Epithelial cell of esophagus (primary cell): ENCODE results near the gene ZMYM4.

Experiments used
- DNase-seq: peaks from one replicate; pipeline ENCODE4 v3.0.0; 2010; ENCODE audit warnings: low read depth
- H3K4me3 ChIP-seq: 2 replicates; pipeline ENCODE4 v1.5.1; 2011; ENCODE audit warnings: mild to moderate bottlenecking, low read length, control low read depth
- TF ChIP-seq, protein P1 (sequence below): IDR thresholded peaks from 2 replicates; pipeline ENCODE4 v1.5.1; 2011; ENCODE audit warnings: low read depth, mild to moderate bottlenecking, low read length, control low read depth, inconsistent platforms; ENCODE audit not compliant: insufficient read depth; ENCODE audit errors: missing control alignments

The ZMYM4 gene

DNA sequence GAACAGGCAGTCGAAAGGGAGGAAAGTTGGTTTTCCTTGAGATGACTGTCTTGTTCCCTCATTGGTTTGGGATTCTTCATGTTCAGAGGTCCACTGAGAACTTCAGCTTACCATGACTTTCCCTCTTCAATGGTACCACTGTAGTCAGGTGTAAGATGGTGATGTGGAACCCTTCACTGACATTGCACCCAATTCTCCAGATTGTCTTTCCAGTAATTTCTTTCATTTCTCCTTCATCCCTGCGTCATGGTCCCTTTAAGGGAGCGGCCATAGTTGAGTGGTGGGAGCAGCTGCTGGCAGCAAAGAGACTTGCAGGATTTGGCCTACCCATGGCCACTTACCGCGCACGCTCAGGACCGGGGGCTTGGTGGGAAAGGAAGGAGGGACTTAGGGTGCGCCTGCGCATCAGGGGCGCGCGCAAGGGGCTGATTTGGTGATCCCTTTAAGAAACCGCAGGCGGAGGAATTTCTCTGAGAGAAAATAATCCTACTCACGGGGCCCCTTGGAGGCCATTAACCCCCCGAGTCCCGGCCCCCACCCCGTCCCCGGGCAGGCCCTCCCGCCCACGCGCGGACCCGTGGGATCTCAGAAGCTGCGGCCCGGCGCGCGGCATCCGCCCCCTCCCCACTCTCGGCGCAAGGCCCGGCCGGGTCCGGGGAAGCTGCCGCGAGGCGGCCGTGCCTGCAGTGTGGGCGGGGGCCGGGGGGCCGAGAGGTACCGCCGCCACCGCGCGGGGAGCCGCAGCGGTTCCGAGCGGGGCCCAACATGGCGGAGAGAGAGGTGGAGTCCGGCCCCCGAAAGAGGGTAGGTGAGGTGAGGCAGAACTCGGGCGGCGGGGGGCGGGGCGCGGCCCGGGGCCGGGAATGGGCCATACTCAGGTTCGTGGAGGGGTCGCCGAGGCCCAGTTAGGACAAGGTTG lies at the start of gene ZMYM4:
ZMYM4 (plus strand) TSS at position 428 of the 919 bp plus-strand sequence; CDS start at position 766, 338 bp downstream.
- peak; percentile 98 for DNase-seq
- TF ChIP-seq, protein P1, sequence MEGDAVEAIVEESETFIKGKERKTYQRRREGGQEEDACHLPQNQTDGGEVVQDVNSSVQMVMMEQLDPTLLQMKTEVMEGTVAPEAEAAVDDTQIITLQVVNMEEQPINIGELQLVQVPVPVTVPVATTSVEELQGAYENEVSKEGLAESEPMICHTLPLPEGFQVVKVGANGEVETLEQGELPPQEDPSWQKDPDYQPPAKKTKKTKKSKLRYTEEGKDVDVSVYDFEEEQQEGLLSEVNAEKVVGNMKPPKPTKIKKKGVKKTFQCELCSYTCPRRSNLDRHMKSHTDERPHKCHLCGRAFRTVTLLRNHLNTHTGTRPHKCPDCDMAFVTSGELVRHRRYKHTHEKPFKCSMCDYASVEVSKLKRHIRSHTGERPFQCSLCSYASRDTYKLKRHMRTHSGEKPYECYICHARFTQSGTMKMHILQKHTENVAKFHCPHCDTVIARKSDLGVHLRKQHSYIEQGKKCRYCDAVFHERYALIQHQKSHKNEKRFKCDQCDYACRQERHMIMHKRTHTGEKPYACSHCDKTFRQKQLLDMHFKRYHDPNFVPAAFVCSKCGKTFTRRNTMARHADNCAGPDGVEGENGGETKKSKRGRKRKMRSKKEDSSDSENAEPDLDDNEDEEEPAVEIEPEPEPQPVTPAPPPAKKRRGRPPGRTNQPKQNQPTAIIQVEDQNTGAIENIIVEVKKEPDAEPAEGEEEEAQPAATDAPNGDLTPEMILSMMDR: peak; percentile 13
- peak within 1 kb of the TSS; percentile 79 for H3K4me3 ChIP-seq

- no peak overlapping the region for H3K4me3 ChIP-seq
- TF ChIP-seq, protein P1: peak; percentile 40
- peak; percentile 21 for DNase-seq
These were observed 47.5 kb upstream of the ZMYM4 start for GRCh38 chr1:35220976-35221375.

DNA sequence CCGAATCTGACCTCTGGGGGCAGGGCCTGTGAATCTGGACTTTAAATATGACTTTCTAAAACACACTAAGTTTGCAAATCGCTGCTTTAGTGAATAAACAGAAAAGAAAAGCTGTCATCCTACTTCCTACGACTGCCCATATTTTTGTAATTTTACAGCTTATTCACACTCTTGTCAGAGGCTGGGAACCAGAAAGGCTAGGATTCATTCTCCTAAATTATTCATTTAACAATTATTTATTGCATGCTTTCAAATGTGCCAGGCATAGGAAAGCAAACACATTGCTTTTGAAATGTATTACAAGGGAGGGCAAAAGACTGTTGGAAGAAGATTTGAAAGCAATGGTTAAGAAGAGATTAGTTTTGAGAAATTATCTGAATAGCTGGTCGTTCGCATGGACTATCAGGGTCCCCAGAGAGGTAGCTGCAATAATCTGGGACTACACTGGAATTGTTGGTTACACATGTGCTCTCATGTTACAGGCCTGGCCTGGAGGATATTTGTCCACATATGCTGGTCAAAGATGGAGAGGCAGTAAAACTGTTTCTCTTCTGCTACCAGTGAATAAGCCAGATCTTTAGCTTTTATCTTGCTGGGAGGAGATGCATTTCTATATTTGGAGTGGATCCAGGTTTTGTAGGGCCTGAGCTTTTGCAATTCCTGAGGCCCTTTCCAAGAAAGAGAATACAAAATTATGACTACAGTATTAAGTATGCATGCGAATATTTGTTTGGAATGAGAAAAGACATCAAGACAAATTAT lies 46.0 kb upstream of the ZMYM4 start:
- no peak for DNase-seq
- no peak overlapping the region for H3K4me3 ChIP-seq
- TF ChIP-seq, protein P1: no peak

DNA sequence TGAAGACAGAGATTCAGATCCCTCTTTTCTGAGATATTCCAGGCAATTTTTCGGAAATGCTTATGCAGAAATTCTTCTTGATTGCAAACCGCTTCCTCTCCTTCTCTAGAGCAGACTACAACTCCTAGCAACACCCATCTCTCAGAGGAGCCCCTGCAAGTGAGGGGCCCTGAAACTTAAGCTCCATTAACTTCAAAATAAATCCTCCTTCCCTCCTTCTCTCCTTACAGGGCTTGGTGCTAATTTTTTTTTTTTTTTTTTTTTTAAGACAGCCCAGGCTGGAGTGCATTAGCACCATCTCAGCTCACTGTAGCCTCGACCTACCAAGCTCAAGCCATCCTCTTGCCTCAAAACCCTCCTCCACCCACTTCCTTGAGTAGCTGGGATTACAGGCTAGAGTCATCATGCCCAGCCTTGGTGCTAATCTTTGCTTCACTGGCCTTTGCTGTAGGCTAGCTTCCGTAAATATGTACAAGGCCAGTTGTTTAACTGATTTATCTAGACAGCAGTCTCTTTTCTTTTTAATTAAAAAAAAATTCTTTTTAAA lies 45.4 kb upstream of the ZMYM4 start:
- no peak overlapping the region for H3K4me3 ChIP-seq
- TF ChIP-seq, protein P1: no peak
- DNase-seq: no peak

GRCh38 chr1:35226546-35226945 lies 42.0 kb upstream of the ZMYM4 start:
- no peak overlapping the region for H3K4me3 ChIP-seq
- TF ChIP-seq, protein P1: no peak
- no peak for DNase-seq

GRCh38 chr1:35229587-35230360 lies 38.7 kb upstream of the ZMYM4 start:
- TF ChIP-seq, protein P1: no peak
- no peak overlapping the region for H3K4me3 ChIP-seq
- DNase-seq: no peak
